Measurements from ENCODE around the gene SULF2.

- TF ChIP-seq CTCF (IDR thresholded peaks at IDR 0.05 in 2 of 3, conservative IDR thresholded peaks at IDR 0.05 in 1 of 3; ENCODE audit: borderline replicate concordance in 1 of 3, insufficient read depth in 1 of 3, low read depth in 2 of 3, low read length in 2 of 3) (no peak), EZH2phosphoT487 (IDR thresholded peaks at IDR 0.05; ENCODE audit: borderline replicate concordance) (no peak), POLR2AphosphoS5 (IDR thresholded peaks at IDR 0.05; ENCODE audit: low read depth, low read length) (no peak), POLR2A (IDR thresholded peaks at IDR 0.05; ENCODE audit: borderline replicate concordance, extremely low read depth, insufficient read depth, insufficient read length) (no peak), CBX3 (IDR thresholded peaks at IDR 0.05; ENCODE audit: low read depth) (no peak), EZH2 (IDR thresholded peaks at IDR 0.05) (no peak), SIN3A (IDR thresholded peaks at IDR 0.05; ENCODE audit: low read depth) (no peak)
- TF ChIP-seq, protein P1, sequence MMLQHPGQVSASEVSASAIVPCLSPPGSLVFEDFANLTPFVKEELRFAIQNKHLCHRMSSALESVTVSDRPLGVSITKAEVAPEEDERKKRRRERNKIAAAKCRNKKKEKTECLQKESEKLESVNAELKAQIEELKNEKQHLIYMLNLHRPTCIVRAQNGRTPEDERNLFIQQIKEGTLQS (IDR thresholded peaks at IDR 0.05): no peak
These were observed 51.4 kb downstream of the SULF2 start for GRCh38 chr20:47733892-47734291.
